GM12878 (cell line): ENCODE data around the gene CHCHD1. TPM values are rescaled to one million over a fixed set of nuclear protein-coding genes. Genes with fewer than 3 reads are reported as not detected.
A peak's percentile ranks its signal among the peaks of the same experiment; 100 is the strongest.

Experiments
- ATAC-seq: fragments of 200-7000 bp; cut with Tn5 transposase; 3 replicates; pipeline ENCODE4 v1.9.1; 2020; ENCODE audit warnings: mild to moderate bottlenecking, moderate library complexity
- BruUV-seq: library from RNA; stranded (reverse); fragments of 400-500 nt; replicated peaks from 2 replicates; lab custom pipeline; 2021; lab: Mats Ljungman, UMichigan
- CTCF ChIA-PET: fragments of 300-600 bp; sonication (Branson Sonifier 250); formaldehyde crosslinking; extraction: SDS; loops from one replicate; lab custom pipeline; 2021; ENCODE audit warnings: inconsistent platforms; lab: Yijun Ruan, JAX
- POLR2A ChIA-PET: fragments of 350-600 bp; formaldehyde crosslinking; extraction: SDS; loops from one replicate; lab custom pipeline; 2021; ENCODE audit warnings: inconsistent platforms; lab: Charles Lee
- RAD21 ChIA-PET: fragments of 300-600 bp; sonication (Branson Sonifier 250); formaldehyde crosslinking; loops from one replicate; lab custom pipeline; 2023; ENCODE audit warnings: antibody characterized with exemption; ENCODE audit not compliant: unreplicated experiment; lab: Charles Lee
- SMC1A ChIA-PET: fragments of 300-600 bp; sonication (Branson Sonifier 250); formaldehyde crosslinking; loops from one replicate; lab custom pipeline; 2023; ENCODE audit not compliant: unreplicated experiment, uncharacterized antibody; lab: Charles Lee
- DNase-seq: peaks from one replicate; pipeline ENCODE4 v3.0.0-alpha.2; 2011; ENCODE audit warnings: low read depth, low spot score
- FAIRE-seq: peaks from 3 replicates; lab custom pipeline; 2011; peaks lifted over from hg19 to GRCh38; lab: Jason Lieb, UNC
- H2AFZ ChIP-seq: 2 replicates; pipeline ENCODE4 v1.6.0; 2011; ENCODE audit warnings: low read depth, low read length, control low read depth; ENCODE audit not compliant: control insufficient read depth
- H3K27ac ChIP-seq: 2 replicates; pipeline ENCODE4 v1.5.1; 2011; ENCODE audit warnings: control low read depth; ENCODE audit not compliant: control insufficient read depth, insufficient read depth
- H3K27me3 ChIP-seq, 2 experiments: replicated peaks in 1 of 2; 2 replicates each; pipeline versions ENCODE4 v1.6.0 to v1.6.1; 2011; ENCODE audit warnings: low read length in 1 of 2; ENCODE audit not compliant: control insufficient read depth in 2 of 2, insufficient read depth in 2 of 2
- H3K36me3 ChIP-seq, 2 experiments: 2 replicates each; pipeline ENCODE4 v1.5.1; 2011; ENCODE audit warnings: low read length in 1 of 2; ENCODE audit not compliant: control insufficient read depth in 2 of 2, insufficient read depth in 2 of 2
- H3K4me1 ChIP-seq: 2 replicates; pipeline ENCODE4 v1.6.1; 2011; ENCODE audit warnings: mild to moderate bottlenecking, low read length, moderate library complexity, mixed read lengths; ENCODE audit not compliant: control insufficient read depth, insufficient read depth
- H3K4me2 ChIP-seq: 2 replicates; pipeline ENCODE4 v1.6.0; 2011; ENCODE audit warnings: control low read depth; ENCODE audit not compliant: control insufficient read depth, insufficient read depth
- H3K4me3 ChIP-seq: fragments of 200-600 bp; sonication (generic); 2 replicates; pipeline ENCODE4 v1.5.1; 2016
- H3K79me2 ChIP-seq: 2 replicates; pipeline ENCODE4 v1.6.0; 2011; ENCODE audit warnings: low read length; ENCODE audit not compliant: control insufficient read depth, insufficient read depth
- H3K9ac ChIP-seq: 2 replicates; pipeline ENCODE4 v1.8.0; 2011; ENCODE audit warnings: low read length, control low read depth, mixed read lengths; ENCODE audit not compliant: control insufficient read depth, insufficient read depth
- H3K9me3 ChIP-seq: replicated peaks from 3 replicates; pipeline ENCODE4 v1.5.1; 2011; ENCODE audit warnings: mild to moderate bottlenecking, low read length; ENCODE audit not compliant: control insufficient read depth, insufficient read depth
- H4K20me1 ChIP-seq: 2 replicates; pipeline ENCODE4 v1.6.0; 2011; ENCODE audit not compliant: control insufficient read depth, insufficient read depth
- EGR1 ChIP-seq, 2 experiments: IDR thresholded peaks; 1 replicate in 1 of 2; 2 replicates in 1 of 2; pipeline ENCODE4 v1.6.1; 2011 to 2012; ENCODE audit warnings: low read depth in 2 of 2, low read length in 2 of 2, borderline replicate concordance in 1 of 2, mild to moderate bottlenecking in 1 of 2, moderate library complexity in 1 of 2
- NRF1 ChIP-seq: conservative IDR thresholded peaks from 2 replicates; pipeline ENCODE4 v1.6.1; 2011; ENCODE audit warnings: mild to moderate bottlenecking, low read depth, low read length, improper control_type of control experiment
- POU2F2 ChIP-seq: IDR thresholded peaks from 3 replicates; pipeline ENCODE4 v1.6.1; 2011; ENCODE audit warnings: low read depth, mild to moderate bottlenecking, low read length, borderline replicate concordance
- SMARCA5 ChIP-seq: fragments of 450-650 bp; IDR thresholded peaks from 2 replicates; pipeline ENCODE4 v1.6.1; 2017; ENCODE audit warnings: mild to moderate bottlenecking
- SP1 ChIP-seq: IDR thresholded peaks from one replicate; pipeline ENCODE4 v1.6.1; 2011; ENCODE audit warnings: low read depth, low read length
- TCF3 ChIP-seq: IDR thresholded peaks from 2 replicates; pipeline ENCODE4 v1.6.1; 2012; ENCODE audit warnings: low read depth, mild to moderate bottlenecking, low read length, borderline replicate concordance; ENCODE audit not compliant: insufficient read depth
- ZNF274 ChIP-seq: IDR thresholded peaks from one replicate; pipeline ENCODE4 v1.8.0; 2011; ENCODE audit not compliant: insufficient read length, insufficient read depth
- ZNF384 ChIP-seq: IDR thresholded peaks from 2 replicates; pipeline ENCODE4 v1.6.1; 2012; ENCODE audit warnings: low read depth, mild to moderate bottlenecking, low read length, improper control_type of control experiment, borderline replicate concordance
- WGBS: methylation state at CpG from one replicate; pipeline ENCODE4 v1.1.6; 2016; ENCODE audit warnings: low lambda C conversion rate; ENCODE audit not compliant: insufficient replicate concordance, insufficient coverage; ENCODE audit errors: missing lambda C conversion rate; 5-methylcytosine and 5-hydroxymethylcytosine counted together
- in situ Hi-C: fragments of 300-500 bp; cut with MboI; formaldehyde crosslinking; loops from 9 replicates; pipeline ENCODE4 v1.14.3; 2018; ENCODE audit warnings: mixed read lengths
- intact Hi-C: fragments of 100-400 bp; cut with micrococcal nuclease; formaldehyde crosslinking; loops from one replicate; pipeline ENCODE4 v1.14.2; 2022; ENCODE audit not compliant: unreplicated experiment
- polyA plus RNA-seq, 11 experiments: library from polyadenylated mRNA; depleted of rRNA in 4 of 11; unstranded in 6 of 11; stranded (reverse) in 5 of 11; fragments of >200 nt; fragmentation: Nextera tagmentation in 4 of 11; fragmentation: Illumina TruSeq in 1 of 11; extraction: Ambion mirVana in 4 of 11; extraction: Trizol in 1 of 11; gene quantifications; 1 replicate in 1 of 11; 2 replicates in 10 of 11; pipeline versions ENCODE4 v1.2.1 to v1.2.3, GENCODE V29; 2011 to 2016; ENCODE audit warnings: inconsistent platforms in 2 of 11, missing spikeins in 2 of 11, low read depth in 1 of 11
- total RNA-seq, 4 experiments: library from RNA; depleted of rRNA in 3 of 4; stranded (reverse); fragments of >200 nt in 3 of 4; fragmentation: Illumina TruSeq in 1 of 4; extraction: Trizol in 1 of 4; gene quantifications; 2 replicates each; pipeline versions ENCODE4 v1.2.1 to v1.2.3, GENCODE V29; 2013 to 2021
- TF ChIP-seq, protein P1 (sequence below): IDR thresholded peaks from 2 replicates; pipeline ENCODE4 v1.6.1; 2011; ENCODE audit warnings: mild to moderate bottlenecking, low read depth, low read length, moderate library complexity; ENCODE audit not compliant: insufficient replicate concordance
- TF ChIP-seq, protein P2 (sequence below): IDR thresholded peaks from 2 replicates; pipeline ENCODE4 v1.6.1; 2012; ENCODE audit warnings: low read depth, low read length, improper control_type of control experiment
- TF ChIP-seq, protein P3 (sequence below): fragments of 450-650 bp; formaldehyde crosslinking; IDR thresholded peaks from 2 replicates; pipeline ENCODE4 v1.4.0; 2022; ENCODE audit warnings: mild to moderate bottlenecking, moderate library complexity
- TF ChIP-seq, protein P4 (sequence below): IDR thresholded peaks from 2 replicates; pipeline ENCODE4 v1.6.1; 2011; ENCODE audit warnings: borderline replicate concordance, low read depth, mild to moderate bottlenecking, moderate library complexity, mixed read lengths, low read length; ENCODE audit not compliant: insufficient read depth; ENCODE audit errors: extremely low read length

Gene CHCHD1
- total and polyA plus RNA-seq, 10 of the 15 experiments (the other 5 are each of a cell fraction or from before 2014, with no cell fraction given) = 35.0 to 132 (median 70.0) TPM

DNA sequence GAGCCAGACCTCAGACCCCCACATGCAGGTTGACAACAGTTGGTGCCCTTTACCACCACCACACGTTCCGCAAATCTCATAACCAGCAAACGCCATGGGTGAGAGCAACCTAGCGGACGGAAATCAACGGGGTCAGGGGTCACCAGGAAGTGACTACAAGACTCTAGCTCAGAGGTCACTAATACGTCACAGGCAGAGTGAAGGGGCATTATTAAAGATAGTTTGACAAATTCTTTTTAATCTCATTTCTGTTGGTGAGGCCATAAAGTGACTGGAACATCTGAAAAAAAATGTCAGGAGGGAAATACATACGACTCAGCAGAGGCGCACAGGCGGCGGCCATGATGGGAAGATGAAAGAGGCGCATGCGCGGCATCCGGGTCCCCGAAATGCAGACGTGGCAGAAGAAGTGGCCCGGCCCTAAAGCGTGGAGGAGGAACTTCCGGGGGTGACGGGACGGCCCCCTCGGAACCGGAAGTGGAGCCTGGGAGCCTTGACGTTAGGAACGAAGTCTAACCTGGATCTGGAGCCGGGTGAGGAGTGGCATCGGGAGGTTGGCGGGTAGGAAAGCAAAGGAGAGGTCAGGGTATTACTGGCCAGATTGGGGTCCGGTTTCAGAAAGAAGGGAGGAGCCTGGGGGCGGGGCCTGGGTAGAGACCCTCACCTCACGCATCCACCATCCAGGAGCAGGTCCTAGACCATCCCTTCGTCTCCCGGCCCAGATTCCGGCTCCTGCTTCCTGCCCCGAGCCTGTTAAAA, 37.8 kb upstream of the CHCHD1 start, which contains the start of gene SEC24C:
TSS of gene SEC24C (plus strand) at position 468 of the 759 bp plus-strand sequence. CDS start 2,461 bp downstream, outside the sequence.
- no peaks in the 10 kb centered on the region for H3K9me3 ChIP-seq
- in situ Hi-C loops = no loop called here
- SMC1A ChIA-PET = interaction anchor here (0.7 to 4.1 kb wide), 19 partner anchors 10 to 136 kb away, joined by 3 to 35 read pairs (median 4); partner anchors contain the start of gene CHCHD1
- CTCF ChIA-PET = interaction anchor here (0.7 to 2.7 kb wide), 11 partner anchors 9 to 214 kb away, joined by 3 to 20 read pairs (median 3); a partner anchor contains a TSS
- peaks cover 53% of the 10 kb centered on the region for H3K79me2 ChIP-seq
- intact Hi-C loops = loop anchor here (1.0 to 2.0 kb wide), 4 partner anchors 14 to 41 kb away; partner anchors contain the start of gene ZSWIM8
- H3K4me3 ChIP-seq = peak within 1 kb of the TSS; percentile 95
- peaks cover 0 to 2% of the 10 kb centered on the region in 2 experiments; a peak in 2 of 4 replicates for H3K36me3 ChIP-seq
- peak within 1 kb of the TSS; percentile 93 for H3K4me2 ChIP-seq
- H3K9ac ChIP-seq = peak within 1 kb of the TSS; percentile 96
- RAD21 ChIA-PET = interaction anchor here (0.6 to 5.3 kb wide), 17 partner anchors 10 to 252 kb away, joined by 3 to 52 read pairs (median 4); partner anchors contain the start of genes CHCHD1 and PPP3CB
- peak within 1 kb of the TSS; percentile 97 for H3K27ac ChIP-seq
- FAIRE-seq (peak; percentile 91), DNase-seq (peak; percentile 88), ATAC-seq (peak; percentile 92)
- POLR2A ChIA-PET = interaction anchor here (0.5 to 3.7 kb wide), 12 partner anchors 10 to 134 kb away, joined by 5 to 38 read pairs (median 14); partner anchors contain the start of gene CHCHD1
- 2% methylated on average over 35 of the region's 36 CpGs for WGBS
- peaks cover 11% of the 10 kb centered on the region for H3K4me1 ChIP-seq
- no peaks in the 10 kb centered on the region for H3K27me3 ChIP-seq
- BruUV-seq = no TSS peak
- H4K20me1 ChIP-seq = no peaks in the 10 kb centered on the region
- peak within 1 kb of the TSS; percentile 82 for H2AFZ ChIP-seq
- no peak for TF ChIP-seq EGR1 (IDR thresholded peaks at IDR 0.05; ENCODE audit: borderline replicate concordance in 1 of 2, low read depth in 2 of 2, low read length in 2 of 2)
- peak; percentile 22; the same call in 1 of the 3 replicates for TF ChIP-seq POU2F2
- TF ChIP-seq, protein P1, sequence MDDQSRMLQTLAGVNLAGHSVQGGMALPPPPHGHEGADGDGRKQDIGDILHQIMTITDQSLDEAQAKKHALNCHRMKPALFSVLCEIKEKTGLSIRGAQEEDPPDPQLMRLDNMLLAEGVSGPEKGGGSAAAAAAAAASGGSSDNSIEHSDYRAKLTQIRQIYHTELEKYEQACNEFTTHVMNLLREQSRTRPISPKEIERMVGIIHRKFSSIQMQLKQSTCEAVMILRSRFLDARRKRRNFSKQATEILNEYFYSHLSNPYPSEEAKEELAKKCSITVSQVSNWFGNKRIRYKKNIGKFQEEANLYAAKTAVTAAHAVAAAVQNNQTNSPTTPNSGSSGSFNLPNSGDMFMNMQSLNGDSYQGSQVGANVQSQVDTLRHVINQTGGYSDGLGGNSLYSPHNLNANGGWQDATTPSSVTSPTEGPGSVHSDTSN = no peak
- TF ChIP-seq ZNF274 = no peak
- TF ChIP-seq NRF1 = peak; percentile 67
- TF ChIP-seq, protein P2, sequence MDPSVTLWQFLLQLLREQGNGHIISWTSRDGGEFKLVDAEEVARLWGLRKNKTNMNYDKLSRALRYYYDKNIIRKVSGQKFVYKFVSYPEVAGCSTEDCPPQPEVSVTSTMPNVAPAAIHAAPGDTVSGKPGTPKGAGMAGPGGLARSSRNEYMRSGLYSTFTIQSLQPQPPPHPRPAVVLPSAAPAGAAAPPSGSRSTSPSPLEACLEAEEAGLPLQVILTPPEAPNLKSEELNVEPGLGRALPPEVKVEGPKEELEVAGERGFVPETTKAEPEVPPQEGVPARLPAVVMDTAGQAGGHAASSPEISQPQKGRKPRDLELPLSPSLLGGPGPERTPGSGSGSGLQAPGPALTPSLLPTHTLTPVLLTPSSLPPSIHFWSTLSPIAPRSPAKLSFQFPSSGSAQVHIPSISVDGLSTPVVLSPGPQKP = peak; percentile 81
- TF ChIP-seq, protein P3, sequence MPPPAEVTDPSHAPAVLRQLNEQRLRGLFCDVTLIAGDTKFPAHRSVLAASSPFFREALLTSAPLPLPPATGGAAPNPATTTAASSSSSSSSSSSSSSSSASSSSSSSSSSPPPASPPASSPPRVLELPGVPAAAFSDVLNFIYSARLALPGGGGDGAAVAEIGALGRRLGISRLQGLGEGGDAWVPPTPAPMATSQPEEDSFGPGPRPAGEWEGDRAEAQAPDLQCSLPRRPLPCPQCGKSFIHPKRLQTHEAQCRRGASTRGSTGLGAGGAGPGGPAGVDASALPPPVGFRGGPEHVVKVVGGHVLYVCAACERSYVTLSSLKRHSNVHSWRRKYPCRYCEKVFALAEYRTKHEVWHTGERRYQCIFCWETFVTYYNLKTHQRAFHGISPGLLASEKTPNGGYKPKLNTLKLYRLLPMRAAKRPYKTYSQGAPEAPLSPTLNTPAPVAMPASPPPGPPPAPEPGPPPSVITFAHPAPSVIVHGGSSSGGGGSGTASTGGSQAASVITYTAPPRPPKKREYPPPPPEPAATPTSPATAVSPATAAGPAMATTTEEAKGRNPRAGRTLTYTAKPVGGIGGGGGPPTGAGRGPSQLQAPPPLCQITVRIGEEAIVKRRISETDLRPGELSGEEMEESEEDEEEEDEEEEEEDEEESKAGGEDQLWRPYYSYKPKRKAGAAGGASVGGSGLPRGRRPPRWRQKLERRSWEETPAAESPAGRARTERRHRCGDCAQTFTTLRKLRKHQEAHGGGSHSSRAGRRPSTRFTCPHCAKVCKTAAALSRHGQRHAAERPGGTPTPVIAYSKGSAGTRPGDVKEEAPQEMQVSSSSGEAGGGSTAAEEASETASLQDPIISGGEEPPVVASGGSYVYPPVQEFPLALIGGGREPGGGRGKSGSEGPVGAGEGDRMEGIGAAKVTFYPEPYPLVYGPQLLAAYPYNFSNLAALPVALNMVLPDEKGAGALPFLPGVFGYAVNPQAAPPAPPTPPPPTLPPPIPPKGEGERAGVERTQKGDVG (CRISPR knock-in tag) = no peak
- TF ChIP-seq TCF3 = 0 out of 2 replicates have a peak, but pooled peaks have one; percentile 4
- no peak; the same call in 1 of the 2 replicates for TF ChIP-seq SMARCA5
- TF ChIP-seq, protein P4, sequence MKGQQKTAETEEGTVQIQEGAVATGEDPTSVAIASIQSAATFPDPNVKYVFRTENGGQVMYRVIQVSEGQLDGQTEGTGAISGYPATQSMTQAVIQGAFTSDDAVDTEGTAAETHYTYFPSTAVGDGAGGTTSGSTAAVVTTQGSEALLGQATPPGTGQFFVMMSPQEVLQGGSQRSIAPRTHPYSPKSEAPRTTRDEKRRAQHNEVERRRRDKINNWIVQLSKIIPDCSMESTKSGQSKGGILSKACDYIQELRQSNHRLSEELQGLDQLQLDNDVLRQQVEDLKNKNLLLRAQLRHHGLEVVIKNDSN = no peak
- peak; percentile 47 for TF ChIP-seq SP1
- TF ChIP-seq ZNF384 = no peak
